Vagina (tissue), 2 donors: ENCODE data around the gene COL2A1. TPM values are rescaled to one million over a fixed set of nuclear protein-coding genes. Genes with fewer than 3 reads are reported as not detected.

Experiments
- DNase-seq, 2 donors: peaks; one replicate each; pipeline ENCODE4 v3.0.0-alpha.2; 2017; ENCODE audit errors: extremely low spot score in 2 of 2
- H3K27ac ChIP-seq: fragments of 200-600 bp; sonication (generic); one replicate; pipeline ENCODE4 v1.5.1; 2019
- H3K27me3 ChIP-seq: fragments of 200-600 bp; sonication (generic); one replicate; pipeline ENCODE4 v1.5.1; 2019
- H3K36me3 ChIP-seq, 2 donors: fragments of 200-600 bp; sonication (generic); one replicate each; pipeline ENCODE4 v1.5.1; 2017 to 2019
- H3K4me1 ChIP-seq: fragments of 200-600 bp; sonication (generic); one replicate; pipeline ENCODE4 v1.5.1; 2019
- H3K4me3 ChIP-seq, 2 donors: fragments of 200-600 bp; sonication (generic); 1 replicate in 1 of 2; 2 replicates in 1 of 2; pipeline ENCODE4 v1.5.1; 2016 to 2019
- H3K9me3 ChIP-seq: fragments of 200-600 bp; sonication (generic); one replicate; pipeline ENCODE4 v1.5.1; 2019
- CTCF ChIP-seq, 3 experiments: fragments of 450-650 bp in 2 of 3; fragments of 200-600 bp in 1 of 3; sonication (generic) in 1 of 3; IDR thresholded peaks; one replicate each; pipeline ENCODE4 v1.5.1; 2017 to 2019; ENCODE audit warnings: antibody characterized with exemption in 3 of 3, mild to moderate bottlenecking in 2 of 3, moderate library complexity in 2 of 3
- POLR2A ChIP-seq, 2 donors: fragments of 450-650 bp; IDR thresholded peaks; one replicate each; pipeline ENCODE4 v1.6.1; 2017; ENCODE audit warnings: antibody characterized with exemption in 2 of 2, mild to moderate bottlenecking in 2 of 2, moderate library complexity in 2 of 2
- POLR2AphosphoS5 ChIP-seq, 2 donors: sonication (generic); formaldehyde crosslinking; IDR thresholded peaks; one replicate each; pipeline ENCODE4 v1.9.0; 2017; ENCODE audit warnings: antibody characterized with exemption in 2 of 2, mild to moderate bottlenecking in 2 of 2, low read depth in 1 of 2; ENCODE audit not compliant: insufficient read depth in 1 of 2
- intact Hi-C: fragments of 100-400 bp; cut with DNase I; formaldehyde crosslinking; loops from one replicate; pipeline ENCODE4 v1.15.1; 2023
- total RNA-seq: library from RNA; depleted of rRNA; stranded (reverse); fragments of >200 nt; gene quantifications from one replicate; pipeline ENCODE4 v1.2.3, GENCODE V29; 2016

The COL2A1 gene
- total RNA-seq, 1 donor from 2014 or later, result not detected

GRCh38 chr12:48022676-48023385 is 18.6 kb upstream of the COL2A1 start:
- no peaks in the 10 kb centered on the region for H3K27me3 ChIP-seq
- no peaks in the 10 kb centered on the region for H3K36me3 ChIP-seq
- H3K4me1 ChIP-seq, result no peaks in the 10 kb centered on the region
- DNase-seq, result no peak
- no peaks in the 10 kb centered on the region for H3K9me3 ChIP-seq
- TF ChIP-seq CTCF (IDR thresholded peaks at IDR 0.05) (no peak), POLR2AphosphoS5 (IDR thresholded peaks at IDR 0.05; ENCODE audit: insufficient read depth in 1 of 2, low read depth in 1 of 2) (no peak), POLR2A (IDR thresholded peaks at IDR 0.05) (no peak)
- H3K27ac ChIP-seq, result no peak overlapping the region
- intact Hi-C loops, result no loop called here
- H3K4me3 ChIP-seq, result no peak overlapping the region

GRCh38 chr12:48022180-48022521 is 17.9 kb upstream of the COL2A1 start:
- Histone ChIP-seq H3K36me3 (no peaks in the 10 kb centered on the region), H3K27me3 (no peaks in the 10 kb centered on the region), H3K9me3 (no peaks in the 10 kb centered on the region), H3K4me3 (no peak overlapping the region), H3K27ac (no peak overlapping the region), H3K4me1 (no peaks in the 10 kb centered on the region)
- TF ChIP-seq POLR2AphosphoS5 (IDR thresholded peaks at IDR 0.05; ENCODE audit: insufficient read depth in 1 of 2, low read depth in 1 of 2) (no peak), CTCF (IDR thresholded peaks at IDR 0.05) (no peak), POLR2A (IDR thresholded peaks at IDR 0.05) (no peak)
- no peak for DNase-seq
- intact Hi-C loops, result no loop called here

GRCh38 chr12:48021485-48022179 is 17.4 kb upstream of the COL2A1 start:
- TF ChIP-seq POLR2AphosphoS5 (IDR thresholded peaks at IDR 0.05; ENCODE audit: insufficient read depth in 1 of 2, low read depth in 1 of 2) (no peak), POLR2A (IDR thresholded peaks at IDR 0.05) (no peak), CTCF (IDR thresholded peaks at IDR 0.05) (no peak)
- H3K4me3 ChIP-seq, result no peak overlapping the region
- no peaks in the 10 kb centered on the region for H3K27me3 ChIP-seq
- intact Hi-C loops, result no loop called here
- no peaks in the 10 kb centered on the region for H3K4me1 ChIP-seq
- H3K36me3 ChIP-seq, result no peaks in the 10 kb centered on the region
- DNase-seq, result no peak
- no peak overlapping the region for H3K27ac ChIP-seq
- H3K9me3 ChIP-seq, result no peaks in the 10 kb centered on the region

- Histone ChIP-seq H3K4me1 (no peaks in the 10 kb centered on the region), H3K4me3 (no peak overlapping the region), H3K9me3 (no peaks in the 10 kb centered on the region), H3K27ac (no peak overlapping the region), H3K27me3 (no peaks in the 10 kb centered on the region), H3K36me3 (no peaks in the 10 kb centered on the region)
- DNase-seq, result no peak
- intact Hi-C loops, result no loop called here
- TF ChIP-seq POLR2AphosphoS5 (IDR thresholded peaks at IDR 0.05; ENCODE audit: insufficient read depth in 1 of 2, low read depth in 1 of 2) (no peak), CTCF (IDR thresholded peaks at IDR 0.05) (no peak), POLR2A (IDR thresholded peaks at IDR 0.05) (no peak)
These were observed 15.5 kb upstream of the COL2A1 start for GRCh38 chr12:48019639-48020265.

GRCh38 chr12:48018618-48018995 is 14.3 kb upstream of the COL2A1 start:
- intact Hi-C loops, result no loop called here
- no peaks in the 10 kb centered on the region for H3K4me1 ChIP-seq
- H3K9me3 ChIP-seq, result no peaks in the 10 kb centered on the region
- H3K27me3 ChIP-seq, result no peaks in the 10 kb centered on the region
- no peak overlapping the region for H3K27ac ChIP-seq
- no peak overlapping the region for H3K4me3 ChIP-seq
- H3K36me3 ChIP-seq, result no peaks in the 10 kb centered on the region
- no peak for DNase-seq
- no peak for TF ChIP-seq POLR2AphosphoS5 (IDR thresholded peaks at IDR 0.05; ENCODE audit: insufficient read depth in 1 of 2, low read depth in 1 of 2)
- TF ChIP-seq CTCF (IDR thresholded peaks at IDR 0.05), result no peak
- TF ChIP-seq POLR2A (IDR thresholded peaks at IDR 0.05), result no peak
